ENCODE results near the gene MAP3K20.
A peak's percentile ranks its signal among the peaks of the same experiment; 100 is the strongest.

The MAP3K20 gene

GRCh38 chr2:173099804-173100203, 24.2 kb downstream of the MAP3K20 start:
- Histone ChIP-seq H3K36me3 (replicated peaks) (peaks cover 3% of the 10 kb centered on the region), H3K4me3 (ENCODE audit: low read depth, low read length) (no peak overlapping the region), H3K27ac (no peak overlapping the region), H3K27me3 (replicated peaks) (no peaks in the 10 kb centered on the region)
- in situ Hi-C loops (cut with HindIII; ENCODE audit: low pct_ligation_motif_present, low sequenced_read_pairs) = no loop called here
- no peak for TF ChIP-seq CTCF (IDR thresholded peaks at IDR 0.05; ENCODE audit: low read depth, low read length, missing control alignments)
- DNase-seq = no peak

- TF ChIP-seq CTCF (IDR thresholded peaks at IDR 0.05; ENCODE audit: low read depth, low read length, missing control alignments) = no peak
- H3K4me3 ChIP-seq (ENCODE audit: low read depth, low read length) = no peak overlapping the region
- H3K27ac ChIP-seq = no peak overlapping the region
- DNase-seq = peak; percentile 50
- H3K27me3 ChIP-seq (replicated peaks) = no peaks in the 10 kb centered on the region
- peaks cover 3% of the 10 kb centered on the region for H3K36me3 ChIP-seq (replicated peaks)
- in situ Hi-C loops (cut with HindIII; ENCODE audit: low pct_ligation_motif_present, low sequenced_read_pairs) = no loop called here
Measured at GRCh38 chr2:173101687-173102086, 26.0 kb downstream of the MAP3K20 start.

GRCh38 chr2:173104156-173104555, 28.5 kb downstream of the MAP3K20 start:
- H3K36me3 ChIP-seq (replicated peaks) = no peaks in the 10 kb centered on the region
- H3K4me3 ChIP-seq (ENCODE audit: low read depth, low read length) = no peak overlapping the region
- in situ Hi-C loops (cut with HindIII; ENCODE audit: low pct_ligation_motif_present, low sequenced_read_pairs) = no loop called here
- TF ChIP-seq CTCF (IDR thresholded peaks at IDR 0.05; ENCODE audit: low read depth, low read length, missing control alignments) = no peak
- DNase-seq = no peak
- H3K27ac ChIP-seq = no peak overlapping the region
- H3K27me3 ChIP-seq (replicated peaks) = no peaks in the 10 kb centered on the region

GRCh38 chr2:173106959-173107628, 31.4 kb downstream of the MAP3K20 start:
- Histone ChIP-seq H3K36me3 (replicated peaks) (no peaks in the 10 kb centered on the region), H3K4me3 (ENCODE audit: low read depth, low read length) (no peak overlapping the region), H3K27me3 (replicated peaks) (no peaks in the 10 kb centered on the region), H3K27ac (no peak overlapping the region)
- no peak for DNase-seq
- TF ChIP-seq CTCF (IDR thresholded peaks at IDR 0.05; ENCODE audit: low read depth, low read length, missing control alignments) = no peak
- in situ Hi-C loops (cut with HindIII; ENCODE audit: low pct_ligation_motif_present, low sequenced_read_pairs) = no loop called here

- no peak for TF ChIP-seq CTCF (IDR thresholded peaks at IDR 0.05; ENCODE audit: low read depth, low read length, missing control alignments)
- Histone ChIP-seq H3K36me3 (replicated peaks) (no peaks in the 10 kb centered on the region), H3K27ac (no peak overlapping the region), H3K4me3 (ENCODE audit: low read depth, low read length) (no peak overlapping the region), H3K27me3 (replicated peaks) (no peaks in the 10 kb centered on the region)
- in situ Hi-C loops (cut with HindIII; ENCODE audit: low pct_ligation_motif_present, low sequenced_read_pairs) = no loop called here
- no peak for DNase-seq
Measured at GRCh38 chr2:173107629-173108022, 32.0 kb downstream of the MAP3K20 start.

Data from brain microvascular endothelial cell (primary cell).